Activated CD4-positive, alpha-beta T cell treated with anti-CD3 and anti-CD28 coated beads, Interleukin-2, amount 10 ng/mL, durations not matched to agents 7 days and 5 days (primary cell): ENCODE results near the gene STX10. TPM values are rescaled to one million over a fixed set of nuclear protein-coding genes. Genes with fewer than 3 reads are reported as not detected.
A peak's percentile ranks its signal among the peaks of the same experiment; 100 is the strongest.

Source experiments
- CTCF ChIA-PET: fragments of 350-600 bp; sonication (Branson Sonifier 250); formaldehyde crosslinking; loops from one replicate; lab custom pipeline; 2021; ENCODE audit warnings: antibody characterized with exemption; lab: Charles Lee
- POLR2A ChIA-PET: fragments of 350-600 bp; sonication (Branson Sonifier 250); formaldehyde crosslinking; loops from one replicate; lab custom pipeline; 2021; ENCODE audit warnings: antibody characterized with exemption; lab: Charles Lee
- DNase-seq: peaks from one replicate; pipeline ENCODE4 v3.0.0-alpha.2; 2020
- H3K27ac Mint-ChIP-seq: one replicate; pipeline ENCODE4 v1.8.0; 2021; ENCODE audit warnings: mild to moderate bottlenecking, moderate library complexity, mixed read lengths
- H3K27me3 Mint-ChIP-seq: one replicate; pipeline ENCODE4 v1.8.0; 2021; ENCODE audit warnings: mixed read lengths
- H3K36me3 Mint-ChIP-seq: one replicate; pipeline ENCODE4 v1.8.0; 2021; ENCODE audit warnings: low read depth, mixed read lengths
- H3K4me1 Mint-ChIP-seq: one replicate; pipeline ENCODE4 v1.8.0; 2021; ENCODE audit warnings: mixed read lengths
- H3K4me3 Mint-ChIP-seq: one replicate; pipeline ENCODE4 v1.8.0; 2021; ENCODE audit warnings: mild to moderate bottlenecking, moderate library complexity, mixed read lengths
- H3K9me3 Mint-ChIP-seq: one replicate; pipeline ENCODE4 v1.8.0; 2021; ENCODE audit warnings: mixed read lengths
- total RNA-seq, 2 experiments: library from RNA; stranded (reverse); gene quantifications; one replicate each; pipeline ENCODE4 v1.2.3, GENCODE V29; 2021

Gene STX10
- total RNA-seq, 2 experiments from 2014 or later, result 62.3 to 65.0 TPM

DNA sequence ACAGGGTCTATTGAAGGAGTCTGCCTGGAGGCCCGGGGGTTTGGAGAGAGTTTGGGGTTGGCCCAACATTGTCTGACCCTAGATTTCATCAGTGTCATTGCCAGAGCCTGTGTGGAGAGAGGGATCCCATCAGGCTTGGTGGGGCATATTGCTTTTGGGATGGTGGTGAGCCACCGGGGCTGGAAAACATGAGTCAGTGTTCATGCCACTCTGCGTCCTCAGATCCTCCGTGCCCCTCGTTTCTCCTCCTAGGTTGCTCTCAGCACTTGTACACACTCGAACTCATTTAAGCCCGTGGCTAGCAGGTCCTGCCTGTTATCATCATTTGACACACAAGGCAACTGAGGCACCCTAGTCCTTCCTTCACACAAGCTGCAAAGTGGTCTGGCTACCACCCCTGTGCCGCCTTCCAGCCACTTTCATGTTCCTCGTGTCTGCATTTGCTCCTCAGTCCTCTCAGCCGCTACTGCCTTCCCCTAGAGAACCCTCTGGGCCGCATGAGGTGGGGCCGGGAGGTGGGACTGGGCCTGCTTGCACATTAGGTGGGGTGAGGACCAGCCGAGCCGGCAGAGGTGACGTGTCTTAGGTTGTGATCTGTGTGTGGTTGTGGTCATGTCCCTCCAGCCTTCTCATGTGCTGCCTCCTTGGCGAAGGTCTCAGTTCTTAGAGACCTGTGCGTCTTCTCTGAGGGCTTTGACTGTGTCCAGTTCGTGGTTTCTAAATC lies 28.5 kb downstream of the STX10 start:
- DNase-seq, result no peak
- no peaks in the 10 kb centered on the region for H3K9me3 Mint-ChIP-seq
- CTCF ChIA-PET, result interaction anchor here (1.5 to 1.8 kb wide), 2 partner anchors 17 to 28 kb away, joined by 4 to 5 read pairs; partner anchors contain the start of genes IER2 and STX10
- no peaks in the 10 kb centered on the region for H3K27me3 Mint-ChIP-seq
- H3K36me3 Mint-ChIP-seq, result peaks cover 10% of the 10 kb centered on the region
- no peak overlapping the region for H3K4me3 Mint-ChIP-seq
- POLR2A ChIA-PET, result no interaction called here
- H3K27ac Mint-ChIP-seq, result peak overlapping the region; percentile 20
- peaks cover 43% of the 10 kb centered on the region for H3K4me1 Mint-ChIP-seq

DNA sequence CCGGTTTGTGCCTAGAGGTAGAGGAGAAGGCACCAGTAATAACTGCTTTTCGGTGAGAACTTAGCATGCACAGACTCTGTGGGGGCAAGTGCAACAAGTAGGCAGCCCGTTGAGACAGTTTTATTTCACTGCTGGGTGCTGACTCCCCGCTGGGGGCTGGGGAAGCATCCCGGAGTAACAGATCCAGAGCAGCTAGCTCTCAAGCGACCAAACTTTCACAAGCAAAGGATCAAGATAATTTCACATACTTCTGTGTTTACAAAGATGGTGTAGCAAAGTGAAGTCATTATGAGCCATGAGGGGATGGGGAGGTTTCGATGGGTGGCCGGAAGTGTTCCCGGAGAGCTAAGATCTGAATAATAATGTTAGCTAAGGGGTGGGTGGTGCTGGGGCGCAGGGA lies 29.4 kb downstream of the STX10 start:
- Mint-ChIP-seq H3K36me3 (peaks cover 10% of the 10 kb centered on the region), H3K4me3 (no peak overlapping the region)

DNA sequence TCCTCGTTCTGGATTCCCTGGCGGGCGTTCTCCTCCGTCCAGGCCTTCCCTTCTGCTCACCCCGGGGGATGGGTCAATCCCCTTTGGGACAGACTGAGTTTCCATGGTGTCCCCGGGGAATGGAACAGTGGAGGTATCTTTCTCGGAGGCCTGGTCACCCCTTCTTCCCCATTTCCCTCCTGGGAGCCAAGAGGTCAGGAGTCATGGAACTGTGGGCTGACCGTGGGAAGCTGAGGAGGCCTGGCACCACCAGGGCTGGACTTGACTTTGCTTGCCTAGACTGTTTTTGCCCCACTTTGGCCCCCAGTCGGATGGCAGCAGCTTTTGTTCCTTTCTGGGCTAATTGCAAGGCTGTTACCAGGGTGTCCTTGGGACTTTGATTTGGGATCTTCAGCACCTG lies 30.1 kb downstream of the STX10 start:
- no peak for DNase-seq
- Mint-ChIP-seq H3K4me3 (peak overlapping the region; percentile 79), H3K27ac (no peak overlapping the region), H3K27me3 (no peaks in the 10 kb centered on the region), H3K4me1 (peaks cover 53% of the 10 kb centered on the region), H3K9me3 (no peaks in the 10 kb centered on the region), H3K36me3 (peaks cover 10% of the 10 kb centered on the region)
- ChIA-PET CTCF (interaction anchor here (1.0 to 3.1 kb wide), 5 partner anchors 9 to 155 kb away, joined by 3 to 10 read pairs (median 5); partner anchors contain the start of genes IER2 and STX10), POLR2A (no interaction called here)

More for the DNA sequence above, 29.4 kb downstream of the STX10 start:
- H3K27me3 Mint-ChIP-seq, result no peaks in the 10 kb centered on the region
- ChIA-PET CTCF (interaction anchor here (1.5 to 1.8 kb wide), 2 partner anchors 16 to 29 kb away, joined by 4 to 5 read pairs; partner anchors contain the start of genes IER2 and STX10), POLR2A (no interaction called here)
- H3K9me3 Mint-ChIP-seq, result no peaks in the 10 kb centered on the region
- peak overlapping the region; percentile 28 for H3K27ac Mint-ChIP-seq
- H3K4me1 Mint-ChIP-seq, result peaks cover 45% of the 10 kb centered on the region
- no peak for DNase-seq

DNA sequence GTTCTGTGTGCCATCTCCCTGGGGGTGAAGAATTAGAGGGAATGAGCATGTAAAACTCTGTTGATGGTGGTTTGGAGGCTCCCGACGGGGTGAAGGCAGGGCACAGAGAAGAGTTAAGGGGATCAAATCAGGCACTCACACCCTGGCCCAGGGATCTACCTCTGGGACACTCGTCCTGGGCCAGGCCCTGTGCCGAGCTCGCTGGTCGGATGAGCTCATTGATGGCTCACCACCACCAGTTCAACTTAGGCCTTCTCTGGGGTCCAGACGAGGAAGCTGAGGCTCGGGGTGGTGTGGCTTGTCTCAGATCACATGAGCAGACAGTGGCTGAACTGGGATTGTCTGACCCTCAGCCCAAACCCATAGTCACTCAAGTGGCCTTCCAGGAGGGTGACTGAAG lies 30.5 kb downstream of the STX10 start:
- H3K36me3 Mint-ChIP-seq, result peaks cover 12% of the 10 kb centered on the region

DNA sequence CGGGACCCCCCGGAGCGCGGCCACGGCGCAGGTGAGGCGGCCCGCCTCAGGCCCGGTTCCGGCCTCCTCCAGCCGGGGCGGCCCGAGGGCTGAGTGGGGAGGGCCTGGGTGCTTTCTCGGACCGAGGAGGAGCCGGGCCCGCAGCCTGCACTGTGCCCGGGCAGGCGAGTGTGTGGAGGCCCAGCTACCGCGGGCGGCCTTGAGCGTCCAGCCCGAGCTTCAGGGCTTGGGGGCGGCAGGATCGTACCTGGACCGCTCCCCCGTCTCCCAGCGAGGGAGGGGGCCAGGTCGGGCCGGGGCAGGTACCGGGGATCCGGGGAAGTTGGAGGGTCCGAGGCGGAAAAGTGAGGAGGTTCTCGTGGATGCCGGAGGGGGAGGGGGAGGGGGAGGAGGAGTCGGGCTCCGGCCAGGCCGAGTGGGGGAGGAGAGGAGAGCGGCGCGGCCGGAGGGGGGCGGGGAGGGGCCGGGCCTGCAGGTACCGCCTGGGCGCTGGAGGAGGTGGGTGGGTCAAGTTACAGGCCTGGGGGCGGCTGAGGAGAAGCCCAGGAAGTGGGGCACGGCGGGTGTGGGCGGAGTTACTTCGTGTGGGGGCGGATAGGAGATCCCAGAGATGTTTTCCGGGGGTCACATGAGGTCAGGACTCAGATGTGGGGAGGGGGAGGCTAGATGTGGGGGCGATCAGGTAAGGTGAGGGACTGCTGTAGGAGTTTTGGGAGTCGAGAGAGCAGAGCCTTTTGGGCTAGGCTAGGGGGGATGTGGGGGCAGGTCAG lies 31.6 kb downstream of the STX10 start:
- ChIA-PET CTCF (interaction anchor here (0.6 to 3.2 kb wide), 7 partner anchors 10 to 153 kb away, joined by 3 to 22 read pairs (median 5); partner anchors contain the start of genes IER2 and STX10), POLR2A (no interaction called here)
- peaks cover 53% of the 10 kb centered on the region for H3K4me1 Mint-ChIP-seq

More for the DNA sequence above, 30.5 kb downstream of the STX10 start:
- DNase-seq, result no peak
- no peaks in the 10 kb centered on the region for H3K27me3 Mint-ChIP-seq
- ChIA-PET CTCF (interaction anchor here (1.0 to 3.1 kb wide), 4 partner anchors 9 to 154 kb away, joined by 3 to 10 read pairs (median 5); partner anchors contain the start of genes IER2 and STX10), POLR2A (no interaction called here)
- H3K4me1 Mint-ChIP-seq, result peaks cover 56% of the 10 kb centered on the region
- peak overlapping the region; percentile 79 for H3K4me3 Mint-ChIP-seq
- H3K9me3 Mint-ChIP-seq, result no peaks in the 10 kb centered on the region
- peak overlapping the region; percentile 81 for H3K27ac Mint-ChIP-seq

DNA sequence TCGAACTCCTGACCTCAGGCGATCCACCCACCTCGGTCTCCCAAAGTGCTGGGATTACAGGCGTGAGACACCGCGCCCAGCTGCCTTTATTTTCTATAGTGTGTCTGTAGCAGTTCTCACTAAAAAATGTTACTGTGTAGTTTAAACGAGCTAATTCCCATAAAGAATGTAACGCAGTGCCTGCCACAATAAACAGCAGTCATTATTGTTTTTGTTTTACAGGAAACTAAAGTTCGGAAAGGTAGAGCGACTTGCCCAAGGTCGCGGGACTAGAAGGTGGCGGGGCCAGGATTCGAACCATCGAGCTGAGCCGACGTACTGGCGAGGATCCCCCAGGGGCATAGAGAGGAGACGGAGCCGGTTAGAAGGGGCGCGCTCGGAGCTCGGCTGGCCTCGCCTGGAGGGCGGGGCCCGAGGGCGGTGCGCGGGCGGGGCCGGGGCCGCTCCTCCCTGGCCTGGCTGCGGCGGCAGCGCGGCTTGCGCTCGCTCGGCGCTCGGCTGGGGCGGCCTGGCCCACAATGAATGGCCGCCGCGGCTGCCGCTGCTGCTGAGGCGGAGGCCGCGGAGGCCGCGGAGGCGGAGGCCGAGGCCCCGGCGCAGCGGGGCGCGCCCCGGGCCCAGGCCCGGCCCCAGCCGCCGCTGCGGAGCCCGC lies 32.3 kb downstream of the STX10 start, which contains the start of gene NACC1:
Gene NACC1, plus strand, starts transcription at position 493 of the 652 bp plus-strand sequence. CDS start 16,944 bp downstream, outside the sequence.
- DNase-seq, result peak; percentile 87
- Mint-ChIP-seq H3K27me3 (no peaks in the 10 kb centered on the region), H3K27ac (peak within 1 kb of the TSS; percentile 95), H3K4me1 (peaks cover 48% of the 10 kb centered on the region), H3K4me3 (peak within 1 kb of the TSS; percentile 93), H3K36me3 (peaks cover 12% of the 10 kb centered on the region), H3K9me3 (no peaks in the 10 kb centered on the region)
- ChIA-PET POLR2A (interaction anchor here (0.5 kb wide), 1 partner anchor 35 kb away, joined by 3 read pairs; no protein-coding TSS in a partner anchor), CTCF (interaction anchor here (0.6 to 3.2 kb wide), 6 partner anchors 11 to 153 kb away, joined by 3 to 22 read pairs (median 6); partner anchors contain the start of genes IER2 and STX10)

More for the DNA sequence above, 31.6 kb downstream of the STX10 start:
- Mint-ChIP-seq H3K36me3 (peaks cover 12% of the 10 kb centered on the region), H3K27ac (peak overlapping the region; percentile 81), H3K4me3 (peak overlapping the region; percentile 79), H3K27me3 (no peaks in the 10 kb centered on the region), H3K9me3 (no peaks in the 10 kb centered on the region)
- DNase-seq, result peak; percentile 53

DNA sequence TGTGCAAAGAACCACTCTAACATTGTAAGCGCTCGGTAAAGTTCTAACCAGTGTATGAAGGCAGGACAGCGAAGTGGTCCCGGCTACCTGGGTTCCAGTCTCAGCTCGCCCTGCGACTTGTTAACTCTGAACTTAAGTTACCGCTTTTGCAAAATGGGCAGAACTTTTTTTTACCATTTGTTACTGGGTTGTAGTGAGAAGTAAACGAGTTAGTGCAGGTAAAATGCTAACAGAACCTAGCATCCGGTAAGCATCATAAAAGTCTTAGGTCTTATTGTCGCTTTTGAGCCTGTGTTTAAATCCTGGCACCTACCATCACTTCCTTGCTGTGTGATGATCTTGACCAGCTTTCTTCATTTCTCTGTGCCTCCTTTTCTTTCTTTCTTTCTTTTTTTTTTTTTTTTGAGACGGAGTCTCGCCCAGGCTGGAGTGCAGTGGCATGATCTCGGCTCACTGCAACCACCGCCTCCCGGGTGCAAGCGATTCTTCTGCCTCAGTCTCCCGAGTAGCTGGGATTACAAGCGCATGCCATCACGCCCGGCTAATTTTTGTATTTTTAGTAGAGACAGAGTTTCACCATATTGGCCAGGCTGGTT lies 32.9 kb downstream of the STX10 start:
- Mint-ChIP-seq H3K27ac (peak overlapping the region; percentile 95), H3K4me3 (peak overlapping the region; percentile 93), H3K4me1 (peaks cover 47% of the 10 kb centered on the region), H3K9me3 (no peaks in the 10 kb centered on the region), H3K36me3 (peaks cover 12% of the 10 kb centered on the region), H3K27me3 (no peaks in the 10 kb centered on the region)
- no peak for DNase-seq
- CTCF ChIA-PET, result interaction anchor here (1.1 to 3.2 kb wide), 4 partner anchors 11 to 33 kb away, joined by 5 to 22 read pairs (median 8); partner anchors contain the start of genes IER2 and STX10
- POLR2A ChIA-PET, result interaction anchor here (0.5 kb wide), 1 partner anchor 36 kb away, joined by 3 read pairs; no protein-coding TSS in a partner anchor

DNA sequence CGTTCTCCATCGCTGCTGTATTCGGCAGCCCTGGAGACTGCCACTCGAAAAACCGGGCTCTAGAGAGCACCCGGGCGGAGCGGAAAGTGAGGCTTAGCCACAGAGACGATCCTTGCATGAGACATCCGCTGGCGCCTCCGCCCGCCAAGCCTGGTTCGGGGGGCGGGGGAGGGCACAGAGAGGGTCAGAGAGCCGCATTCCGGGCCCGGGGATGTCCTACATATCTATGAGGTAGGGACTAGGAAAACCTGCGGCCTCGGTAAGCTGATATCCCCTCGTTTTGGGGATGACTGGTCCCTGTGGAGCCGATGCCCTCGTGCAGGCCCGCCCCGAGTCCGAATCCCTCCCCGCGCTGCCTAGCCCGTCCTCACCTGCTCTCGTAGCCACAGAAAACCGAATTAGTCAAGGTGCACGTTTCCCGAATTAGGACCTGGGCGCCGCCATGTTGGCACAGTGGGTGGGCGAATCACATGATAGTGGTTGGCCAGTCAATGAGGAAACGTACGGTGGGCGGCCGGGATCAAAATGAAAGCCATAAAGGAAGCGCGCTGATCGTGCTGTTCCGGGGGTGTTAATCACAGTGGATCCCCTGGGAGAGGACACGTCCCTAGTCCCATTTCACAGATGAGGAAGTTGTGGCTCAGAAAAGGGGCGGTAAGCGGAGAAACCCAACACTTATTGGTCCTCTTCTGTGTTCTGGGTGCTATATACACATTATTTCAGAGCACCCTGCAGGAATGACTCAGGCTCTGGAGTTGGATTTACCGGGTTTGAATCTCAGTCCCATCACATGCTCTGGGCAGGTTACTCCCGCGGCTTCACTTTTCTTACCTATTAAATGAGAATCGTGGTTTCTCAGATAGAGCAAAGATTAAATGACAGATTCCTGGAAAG lies 33.6 kb downstream of the STX10 start, which contains the start of gene TRMT1:
Gene TRMT1, minus strand, starts transcription at position 459 of the 894 bp plus-strand sequence. Its CDS starts 341 bp downstream, at position 118.
- H3K27ac Mint-ChIP-seq, result peak within 1 kb of the TSS; percentile 95
- H3K36me3 Mint-ChIP-seq, result peaks cover 8% of the 10 kb centered on the region
- H3K4me3 Mint-ChIP-seq, result peak within 1 kb of the TSS; percentile 93
- POLR2A ChIA-PET, result no interaction called here
- no peaks in the 10 kb centered on the region for H3K27me3 Mint-ChIP-seq
- H3K4me1 Mint-ChIP-seq, result peaks cover 42% of the 10 kb centered on the region
- no peaks in the 10 kb centered on the region for H3K9me3 Mint-ChIP-seq
- CTCF ChIA-PET, result interaction anchor here (0.7 to 3.2 kb wide), 3 partner anchors 12 to 29 kb away, joined by 3 to 22 read pairs (median 10); no protein-coding TSS in a partner anchor
- peak; percentile 93 for DNase-seq

DNA sequence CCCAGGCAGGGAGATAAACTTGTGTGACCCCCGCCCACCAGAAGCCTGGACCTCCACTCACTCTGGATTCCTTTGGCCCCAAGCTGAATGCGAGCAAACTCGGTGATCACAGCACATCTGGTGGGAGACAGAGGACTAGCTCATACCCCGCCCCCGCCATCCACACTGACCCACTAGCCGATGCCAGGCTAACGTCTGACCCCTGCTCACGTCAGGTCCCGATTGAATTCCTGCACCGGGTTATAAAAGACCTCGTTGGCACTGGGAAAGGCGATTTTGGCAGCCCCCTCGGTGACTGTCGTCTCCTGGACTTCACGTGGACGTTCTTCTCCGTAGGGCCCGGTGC lies 34.3 kb downstream of the STX10 start:
- peaks cover 8% of the 10 kb centered on the region for H3K36me3 Mint-ChIP-seq
- no peaks in the 10 kb centered on the region for H3K9me3 Mint-ChIP-seq
- H3K4me1 Mint-ChIP-seq, result peaks cover 39% of the 10 kb centered on the region
- ChIA-PET POLR2A (no interaction called here), CTCF (interaction anchor here (0.7 to 3.2 kb wide), 2 partner anchors 11 to 29 kb away, joined by 3 to 22 read pairs; no protein-coding TSS in a partner anchor)
- H3K27me3 Mint-ChIP-seq, result no peaks in the 10 kb centered on the region
- peak overlapping the region; percentile 95 for H3K27ac Mint-ChIP-seq
- DNase-seq, result no peak
- peak overlapping the region; percentile 93 for H3K4me3 Mint-ChIP-seq

DNA sequence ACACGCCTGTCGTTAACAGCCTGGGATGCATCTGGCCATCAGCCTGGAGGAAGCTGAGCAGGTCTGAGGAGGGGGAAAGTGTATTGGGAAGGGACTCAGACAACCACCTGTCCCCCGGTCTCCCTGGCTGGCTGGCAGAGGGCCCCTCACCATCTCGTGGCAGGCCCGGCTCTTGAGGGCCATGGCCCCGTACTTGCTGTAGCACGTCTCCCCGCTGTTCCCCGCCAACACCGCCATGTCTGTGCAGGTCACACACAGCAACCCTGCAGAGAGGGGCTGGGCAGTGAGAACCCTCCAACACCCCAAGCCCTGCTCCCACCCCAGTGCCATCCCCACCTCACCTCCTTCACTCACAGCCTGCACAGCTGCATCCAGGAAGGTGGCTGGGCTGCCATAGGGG lies 37.6 kb downstream of the STX10 start:
- no peaks in the 10 kb centered on the region for H3K27me3 Mint-ChIP-seq
- POLR2A ChIA-PET, result no interaction called here
- no peak for DNase-seq
- H3K9me3 Mint-ChIP-seq, result no peaks in the 10 kb centered on the region
- peaks cover 16% of the 10 kb centered on the region for H3K4me1 Mint-ChIP-seq
- CTCF ChIA-PET, result interaction anchor here (2.4 kb wide), 1 partner anchor 8 kb away, joined by 14 read pairs; no protein-coding TSS in a partner anchor
- no peak overlapping the region for H3K4me3 Mint-ChIP-seq
- no peak overlapping the region for H3K27ac Mint-ChIP-seq
- H3K36me3 Mint-ChIP-seq, result peaks cover 5% of the 10 kb centered on the region
